ENCODE data around the gene TLE5. TPM values are rescaled to one million over a fixed set of nuclear protein-coding genes. Genes with fewer than 3 reads are reported as not detected.

TLE5 gene, protein sequence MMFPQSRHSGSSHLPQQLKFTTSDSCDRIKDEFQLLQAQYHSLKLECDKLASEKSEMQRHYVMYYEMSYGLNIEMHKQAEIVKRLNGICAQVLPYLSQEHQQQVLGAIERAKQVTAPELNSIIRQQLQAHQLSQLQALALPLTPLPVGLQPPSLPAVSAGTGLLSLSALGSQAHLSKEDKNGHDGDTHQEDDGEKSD
- total RNA-seq (ENCODE audit: low replicate concordance), result 302 and 418 TPM in 2 replicates
- long read RNA-seq, transcript AES-201 (7 exons, 1,884 nt), result major isoform, 5 of 6 reads
- long read RNA-seq, partial matches to known transcripts, result 0 of 6 reads
- long read RNA-seq, other reads (novel, unspliced or antisense), result 0 of 6 reads

- peak within 1 kb of the TSS; percentile 89 for H3K4me3 Mint-ChIP-seq
- H3K4me1 Mint-ChIP-seq (ENCODE audit: unreplicated experiment), result peaks cover 35% of the 10 kb centered on the region
- H3K36me3 Mint-ChIP-seq, result peaks cover 10% of the 10 kb centered on the region
- DNase-seq (ENCODE audit: extremely low spot score, unreplicated experiment), result no peak
- no peaks in the 10 kb centered on the region for H3K27me3 Mint-ChIP-seq
- TF ChIP-seq, protein P1, sequence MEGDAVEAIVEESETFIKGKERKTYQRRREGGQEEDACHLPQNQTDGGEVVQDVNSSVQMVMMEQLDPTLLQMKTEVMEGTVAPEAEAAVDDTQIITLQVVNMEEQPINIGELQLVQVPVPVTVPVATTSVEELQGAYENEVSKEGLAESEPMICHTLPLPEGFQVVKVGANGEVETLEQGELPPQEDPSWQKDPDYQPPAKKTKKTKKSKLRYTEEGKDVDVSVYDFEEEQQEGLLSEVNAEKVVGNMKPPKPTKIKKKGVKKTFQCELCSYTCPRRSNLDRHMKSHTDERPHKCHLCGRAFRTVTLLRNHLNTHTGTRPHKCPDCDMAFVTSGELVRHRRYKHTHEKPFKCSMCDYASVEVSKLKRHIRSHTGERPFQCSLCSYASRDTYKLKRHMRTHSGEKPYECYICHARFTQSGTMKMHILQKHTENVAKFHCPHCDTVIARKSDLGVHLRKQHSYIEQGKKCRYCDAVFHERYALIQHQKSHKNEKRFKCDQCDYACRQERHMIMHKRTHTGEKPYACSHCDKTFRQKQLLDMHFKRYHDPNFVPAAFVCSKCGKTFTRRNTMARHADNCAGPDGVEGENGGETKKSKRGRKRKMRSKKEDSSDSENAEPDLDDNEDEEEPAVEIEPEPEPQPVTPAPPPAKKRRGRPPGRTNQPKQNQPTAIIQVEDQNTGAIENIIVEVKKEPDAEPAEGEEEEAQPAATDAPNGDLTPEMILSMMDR (conservative IDR thresholded peaks at IDR 0.05), result peak; percentile 28
- H3K9me3 Mint-ChIP-seq, result no peaks in the 10 kb centered on the region
- peak within 1 kb of the TSS; percentile 90 for H3K27ac Mint-ChIP-seq
Measured at GRCh38 chr19:3062165-3063105, at the start of gene TLE5. Gene TLE5, minus strand, starts transcription at chr19:3062495. Its CDS starts 295 bp downstream, at chr19:3062200.

GRCh38 chr19:3111586-3112247, 49.4 kb upstream of the TLE5 start:
- TF ChIP-seq, protein P1 (conservative IDR thresholded peaks at IDR 0.05), result no peak
- no peak for DNase-seq (ENCODE audit: extremely low spot score, unreplicated experiment)
- Mint-ChIP-seq H3K9me3 (no peaks in the 10 kb centered on the region), H3K27ac (no peak overlapping the region), H3K4me3 (no peak overlapping the region), H3K27me3 (no peaks in the 10 kb centered on the region), H3K4me1 (ENCODE audit: unreplicated experiment) (peaks cover 12% of the 10 kb centered on the region), H3K36me3 (peaks cover 4% of the 10 kb centered on the region)

- DNase-seq (ENCODE audit: extremely low spot score, unreplicated experiment), result no peak
- Mint-ChIP-seq H3K4me3 (no peak overlapping the region), H3K27me3 (no peaks in the 10 kb centered on the region), H3K27ac (no peak overlapping the region), H3K9me3 (no peaks in the 10 kb centered on the region), H3K36me3 (peaks cover 4% of the 10 kb centered on the region), H3K4me1 (ENCODE audit: unreplicated experiment) (peaks cover 12% of the 10 kb centered on the region)
- TF ChIP-seq, protein P1 (conservative IDR thresholded peaks at IDR 0.05), result no peak
Measured at GRCh38 chr19:3110126-3110825, 48.0 kb upstream of the TLE5 start.

- Mint-ChIP-seq H3K36me3 (peaks cover 4% of the 10 kb centered on the region), H3K27ac (no peak overlapping the region), H3K9me3 (no peaks in the 10 kb centered on the region), H3K4me1 (ENCODE audit: unreplicated experiment) (peaks cover 12% of the 10 kb centered on the region), H3K4me3 (no peak overlapping the region), H3K27me3 (no peaks in the 10 kb centered on the region)
- DNase-seq (ENCODE audit: extremely low spot score, unreplicated experiment), result no peak
- TF ChIP-seq, protein P1 (conservative IDR thresholded peaks at IDR 0.05), result no peak
Measured at GRCh38 chr19:3109491-3109890, 47.2 kb upstream of the TLE5 start.

DNA sequence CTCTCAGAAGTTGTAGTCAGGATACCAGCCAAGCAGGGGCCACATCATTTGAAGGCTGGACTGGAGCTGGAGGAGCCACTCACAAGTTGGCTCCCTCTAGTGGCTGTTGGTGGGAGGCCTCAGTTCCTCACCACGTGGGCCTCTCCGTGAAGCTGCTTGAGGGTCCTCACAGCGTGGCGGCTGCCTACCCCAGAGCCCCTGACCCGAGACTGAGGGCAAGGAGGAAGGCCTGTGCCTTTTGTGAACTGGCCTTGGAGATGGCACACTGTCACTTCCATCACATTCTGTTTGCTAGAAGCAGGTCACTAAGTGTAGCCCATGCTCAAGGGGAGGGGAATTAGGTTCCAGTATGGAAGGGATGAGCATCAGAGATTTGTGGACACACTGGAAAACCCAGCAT, 46.5 kb upstream of the TLE5 start:
- DNase-seq (ENCODE audit: extremely low spot score, unreplicated experiment), result no peak
- H3K4me3 Mint-ChIP-seq, result no peak overlapping the region
- peaks cover 4% of the 10 kb centered on the region for H3K36me3 Mint-ChIP-seq
- H3K27ac Mint-ChIP-seq, result peak overlapping the region; percentile 58
- no peaks in the 10 kb centered on the region for H3K27me3 Mint-ChIP-seq
- H3K4me1 Mint-ChIP-seq (ENCODE audit: unreplicated experiment), result peaks cover 17% of the 10 kb centered on the region
- TF ChIP-seq, protein P1 (conservative IDR thresholded peaks at IDR 0.05), result peak; percentile 88
- no peaks in the 10 kb centered on the region for H3K9me3 Mint-ChIP-seq

Data from type B pancreatic cell (in vitro differentiated cells).